Measurements from ENCODE around the gene GRM5. TPM values are rescaled to one million over a fixed set of nuclear protein-coding genes. Genes with fewer than 3 reads are reported as not detected.

GRM5 gene
- polyA plus RNA-seq, 1 donor: 0.05 TPM

GRCh38 chr11:88695689-88696414 lies 369.9 kb downstream of the GRM5 start:
- DNase-seq: no peak

GRCh38 chr11:88692306-88693086 lies 373.3 kb downstream of the GRM5 start:
- no peak for DNase-seq

GRCh38 chr11:88689548-88690240 lies 376.1 kb downstream of the GRM5 start:
- DNase-seq: no peak

- no peak for DNase-seq
These were observed 382.8 kb downstream of the GRM5 start for GRCh38 chr11:88683024-88683423.

GRCh38 chr11:88680806-88681205 lies 385.0 kb downstream of the GRM5 start:
- no peak for DNase-seq

GRCh38 chr11:88666364-88666763 lies 399.4 kb downstream of the GRM5 start:
- no peak for DNase-seq

- DNase-seq: no peak
These were observed 408.6 kb downstream of the GRM5 start for GRCh38 chr11:88657076-88657738.

- DNase-seq: no peak
These were observed 409.5 kb downstream of the GRM5 start for GRCh38 chr11:88656283-88656682.

GRCh38 chr11:88655656-88656055 lies 410.1 kb downstream of the GRM5 start:
- DNase-seq: no peak

- DNase-seq: no peak
These were observed 410.6 kb downstream of the GRM5 start for GRCh38 chr11:88655196-88655595.

- no peak for DNase-seq
These were observed 414.2 kb downstream of the GRM5 start for GRCh38 chr11:88651556-88651955.

GRCh38 chr11:88644724-88645123 lies 421.1 kb downstream of the GRM5 start:
- no peak for DNase-seq

- no peak for DNase-seq
These were observed 433.6 kb downstream of the GRM5 start for GRCh38 chr11:88632163-88632562.

- no peak for DNase-seq
These were observed 434.3 kb downstream of the GRM5 start for GRCh38 chr11:88631497-88631896.

- DNase-seq: no peak
These were observed 436.3 kb downstream of the GRM5 start for GRCh38 chr11:88629496-88629895.

GRCh38 chr11:88626216-88626615 lies 439.6 kb downstream of the GRM5 start:
- DNase-seq: no peak

GRCh38 chr11:88623531-88623930 lies 442.3 kb downstream of the GRM5 start:
- no peak for DNase-seq

- no peak for DNase-seq
These were observed 445.1 kb downstream of the GRM5 start for GRCh38 chr11:88620568-88621130.

GRCh38 chr11:88619656-88620385 lies 446.0 kb downstream of the GRM5 start:
- no peak for DNase-seq

- DNase-seq: no peak
These were observed 446.7 kb downstream of the GRM5 start for GRCh38 chr11:88619071-88619425.

- no peak for DNase-seq
These were observed 447.3 kb downstream of the GRM5 start for GRCh38 chr11:88618327-88619070.

All from hindlimb muscle (tissue), 1 donor.